Mucosa of stomach (tissue), 1 donor: Measurements from ENCODE around the gene ELAPOR1.

ENCODE experiments used
- H3K27me3 ChIP-seq: one replicate; pipeline ENCODE4 v1.7.0; 2013; ENCODE audit warnings: mild to moderate bottlenecking, low read length; ENCODE audit not compliant: control insufficient read depth, insufficient read depth
- H3K36me3 ChIP-seq: one replicate; pipeline ENCODE4 v1.7.0; 2013; ENCODE audit warnings: low read length; ENCODE audit not compliant: control insufficient read depth, insufficient read depth
- H3K4me1 ChIP-seq: one replicate; pipeline ENCODE4 v1.7.0; 2013; ENCODE audit warnings: mild to moderate bottlenecking, low read length; ENCODE audit not compliant: control insufficient read depth, insufficient read depth
- H3K4me3 ChIP-seq: one replicate; pipeline ENCODE4 v1.7.0; 2013; ENCODE audit warnings: low read length
- H3K9ac ChIP-seq: one replicate; pipeline ENCODE4 v1.7.0; 2013; ENCODE audit warnings: mild to moderate bottlenecking, low read length, moderate library complexity
- H3K9me3 ChIP-seq: one replicate; pipeline ENCODE4 v1.7.0; 2013; ENCODE audit warnings: mild to moderate bottlenecking, low read length, moderate library complexity; ENCODE audit not compliant: control insufficient read depth
- donor health status: Pancreatic carcinoma.

ELAPOR1 gene

GRCh38 chr1:109148987-109149561 lies 35.2 kb downstream of the ELAPOR1 start:
- Histone ChIP-seq H3K9ac (peak overlapping the region; percentile 11), H3K27me3 (no peaks in the 10 kb centered on the region), H3K4me1 (peaks cover 47% of the 10 kb centered on the region), H3K9me3 (no peaks in the 10 kb centered on the region), H3K36me3 (no peaks in the 10 kb centered on the region), H3K4me3 (no peak overlapping the region)

GRCh38 chr1:109149874-109150601 lies 36.1 kb downstream of the ELAPOR1 start:
- Histone ChIP-seq H3K36me3 (no peaks in the 10 kb centered on the region), H3K27me3 (no peaks in the 10 kb centered on the region), H3K4me3 (no peak overlapping the region), H3K9ac (peak overlapping the region; percentile 11), H3K9me3 (no peaks in the 10 kb centered on the region), H3K4me1 (peaks cover 47% of the 10 kb centered on the region)

GRCh38 chr1:109151146-109151990 lies 37.5 kb downstream of the ELAPOR1 start:
- Histone ChIP-seq H3K27me3 (no peaks in the 10 kb centered on the region), H3K9ac (peak overlapping the region; percentile 33), H3K36me3 (no peaks in the 10 kb centered on the region), H3K4me1 (peaks cover 46% of the 10 kb centered on the region), H3K4me3 (no peak overlapping the region), H3K9me3 (no peaks in the 10 kb centered on the region)

DNA sequence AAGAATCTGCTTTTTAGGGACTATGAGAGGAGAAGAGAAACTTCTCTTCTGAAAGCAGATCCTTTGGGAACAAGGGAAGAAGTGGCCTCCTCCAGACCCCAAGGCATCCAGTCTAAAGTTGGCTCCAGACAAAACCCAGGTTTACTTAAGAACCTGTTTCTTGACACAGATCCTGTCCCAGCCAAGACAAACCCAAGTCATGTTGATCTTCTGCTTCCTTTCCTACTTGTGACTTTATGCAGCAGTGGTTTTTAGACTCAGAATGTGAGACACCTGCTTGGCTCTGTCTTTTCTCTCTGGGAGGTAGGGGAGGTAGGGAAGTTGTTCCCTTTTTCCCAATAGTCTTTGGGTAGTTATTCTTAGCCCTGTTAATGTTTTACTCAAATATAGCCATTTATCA lies 38.3 kb downstream of the ELAPOR1 start:
- H3K9me3 ChIP-seq, result no peaks in the 10 kb centered on the region
- H3K36me3 ChIP-seq, result no peaks in the 10 kb centered on the region
- H3K9ac ChIP-seq, result no peak overlapping the region
- no peak overlapping the region for H3K4me3 ChIP-seq
- no peaks in the 10 kb centered on the region for H3K27me3 ChIP-seq
- peaks cover 50% of the 10 kb centered on the region for H3K4me1 ChIP-seq

DNA sequence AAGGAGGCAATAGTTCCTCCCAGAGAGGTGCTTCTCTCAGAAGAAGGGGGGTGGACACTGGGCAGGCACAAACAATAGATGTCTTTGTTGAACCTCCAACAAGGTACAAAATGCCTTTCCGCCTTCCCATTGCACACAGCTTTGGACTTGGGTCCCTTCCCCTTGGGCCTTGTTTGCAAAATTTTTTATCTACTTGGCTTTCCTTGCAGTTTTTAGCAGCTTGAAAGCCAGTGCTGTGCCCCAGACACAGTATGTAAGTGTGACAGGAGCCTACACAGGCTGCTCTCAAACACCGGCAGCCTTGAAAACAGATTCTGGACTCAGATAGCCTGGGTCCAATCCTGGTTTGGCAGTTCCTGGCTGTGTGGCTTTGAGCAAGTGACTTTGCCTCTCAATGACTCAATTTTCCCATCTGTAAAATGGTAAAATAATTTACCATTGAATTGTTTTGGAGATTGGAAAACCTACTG lies 43.0 kb downstream of the ELAPOR1 start:
- H3K4me1 ChIP-seq, result peaks cover 37% of the 10 kb centered on the region
- H3K9ac ChIP-seq, result no peak overlapping the region
- no peak overlapping the region for H3K4me3 ChIP-seq
- H3K27me3 ChIP-seq, result no peaks in the 10 kb centered on the region
- H3K9me3 ChIP-seq, result no peaks in the 10 kb centered on the region
- no peaks in the 10 kb centered on the region for H3K36me3 ChIP-seq

DNA sequence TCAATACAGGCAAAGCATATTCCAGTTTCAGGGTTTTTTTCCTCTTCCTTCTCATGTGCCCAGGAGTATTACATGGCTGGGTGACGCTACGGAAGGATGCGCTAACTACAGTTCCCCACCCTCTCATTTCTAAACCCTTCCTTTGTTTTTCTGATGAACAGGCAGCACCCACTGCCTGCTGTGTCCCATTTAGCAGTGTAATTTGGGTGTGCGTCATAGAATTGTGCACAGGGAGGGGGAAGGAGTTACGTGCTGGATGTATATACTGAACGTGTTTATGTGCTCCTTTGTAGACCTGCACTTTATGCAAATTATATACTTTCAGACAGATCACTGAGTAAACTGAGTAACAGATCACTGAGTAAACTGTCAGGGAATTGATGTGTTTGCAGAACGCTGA lies 44.5 kb downstream of the ELAPOR1 start:
- H3K9ac ChIP-seq, result no peak overlapping the region
- no peaks in the 10 kb centered on the region for H3K9me3 ChIP-seq
- H3K4me3 ChIP-seq, result no peak overlapping the region
- no peaks in the 10 kb centered on the region for H3K36me3 ChIP-seq
- no peaks in the 10 kb centered on the region for H3K27me3 ChIP-seq
- peaks cover 31% of the 10 kb centered on the region for H3K4me1 ChIP-seq

DNA sequence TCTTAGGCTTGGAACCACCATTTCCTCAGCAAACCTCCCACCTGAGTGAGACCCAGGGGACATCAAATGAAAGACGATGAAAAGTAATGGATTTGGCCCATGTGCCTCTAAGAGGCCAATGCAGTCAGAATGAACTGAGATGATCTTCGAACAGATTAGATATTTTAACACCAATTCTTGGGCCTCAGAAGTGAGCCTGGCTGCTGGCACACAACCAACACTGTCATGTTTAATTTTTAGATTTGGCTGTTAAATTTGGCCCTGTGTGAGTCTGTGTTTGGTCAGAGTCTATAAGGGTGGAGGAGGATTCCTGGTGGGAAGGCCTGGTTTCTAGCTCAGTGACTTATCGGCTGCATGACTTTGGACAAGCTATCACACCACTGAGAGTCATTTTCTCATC lies 45.4 kb downstream of the ELAPOR1 start:
- Histone ChIP-seq H3K27me3 (no peaks in the 10 kb centered on the region), H3K4me1 (peaks cover 31% of the 10 kb centered on the region), H3K9me3 (no peaks in the 10 kb centered on the region), H3K4me3 (no peak overlapping the region), H3K36me3 (no peaks in the 10 kb centered on the region), H3K9ac (no peak overlapping the region)

- no peaks in the 10 kb centered on the region for H3K27me3 ChIP-seq
- no peak overlapping the region for H3K4me3 ChIP-seq
- no peaks in the 10 kb centered on the region for H3K9me3 ChIP-seq
- H3K36me3 ChIP-seq, result no peaks in the 10 kb centered on the region
- no peak overlapping the region for H3K9ac ChIP-seq
- H3K4me1 ChIP-seq, result peaks cover 31% of the 10 kb centered on the region
These were observed 46.3 kb downstream of the ELAPOR1 start for GRCh38 chr1:109160071-109160840.

GRCh38 chr1:109161858-109162606 lies 48.1 kb downstream of the ELAPOR1 start:
- H3K9me3 ChIP-seq, result no peaks in the 10 kb centered on the region
- peak overlapping the region; percentile 25 for H3K9ac ChIP-seq
- no peak overlapping the region for H3K4me3 ChIP-seq
- peaks cover 26% of the 10 kb centered on the region for H3K4me1 ChIP-seq
- H3K27me3 ChIP-seq, result no peaks in the 10 kb centered on the region
- no peaks in the 10 kb centered on the region for H3K36me3 ChIP-seq

DNA sequence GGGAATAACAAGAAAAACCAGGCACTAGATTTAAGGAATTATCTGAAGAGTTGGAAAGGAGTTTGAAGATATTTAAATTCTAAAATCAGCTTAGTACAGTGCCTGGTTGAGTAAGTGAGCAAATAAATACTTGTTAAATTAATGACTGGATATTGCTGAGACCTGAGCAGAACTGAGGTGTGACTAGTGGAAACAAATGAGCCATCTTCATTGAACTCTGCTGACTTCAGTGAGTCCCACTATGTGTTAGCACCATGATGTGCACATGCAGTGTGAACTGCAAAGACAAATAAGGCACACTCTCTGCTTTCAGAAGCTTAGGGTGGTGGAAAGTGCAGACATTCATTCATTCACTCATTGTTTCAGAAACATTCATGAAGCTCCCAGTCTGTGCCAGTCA lies 48.7 kb downstream of the ELAPOR1 start:
- no peak overlapping the region for H3K9ac ChIP-seq
- no peak overlapping the region for H3K4me3 ChIP-seq
- no peaks in the 10 kb centered on the region for H3K9me3 ChIP-seq
- peaks cover 21% of the 10 kb centered on the region for H3K4me1 ChIP-seq
- H3K36me3 ChIP-seq, result no peaks in the 10 kb centered on the region
- H3K27me3 ChIP-seq, result no peaks in the 10 kb centered on the region

DNA sequence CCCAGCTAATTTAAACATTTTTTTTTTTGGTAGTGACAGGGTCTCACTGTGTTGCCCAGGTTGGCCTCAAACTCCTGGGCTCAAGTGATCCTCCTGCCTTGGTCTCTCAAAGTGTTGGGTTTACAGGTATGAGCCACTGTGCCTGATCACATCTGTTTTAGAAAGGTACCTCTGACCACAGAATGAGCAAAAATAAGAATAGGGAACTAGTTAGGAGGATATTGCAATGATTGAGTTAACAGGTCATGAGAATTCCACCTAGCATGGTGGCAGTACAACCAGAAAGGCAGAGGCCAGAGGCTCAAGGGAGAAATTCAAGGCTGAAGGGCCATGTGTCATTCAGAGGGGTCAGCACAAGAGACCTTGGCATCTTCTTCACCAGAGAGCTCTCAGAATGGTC lies 49.6 kb downstream of the ELAPOR1 start:
- peaks cover 13% of the 10 kb centered on the region for H3K4me1 ChIP-seq

More for the DNA sequence above, 49.6 kb downstream of the ELAPOR1 start:
- H3K4me3 ChIP-seq, result no peak overlapping the region
- no peaks in the 10 kb centered on the region for H3K27me3 ChIP-seq
- H3K36me3 ChIP-seq, result no peaks in the 10 kb centered on the region
- no peaks in the 10 kb centered on the region for H3K9me3 ChIP-seq
- no peak overlapping the region for H3K9ac ChIP-seq
